Breast epithelium (tissue), 4 donors: Measurements from ENCODE around the gene SLC35B3. TPM values are rescaled to one million over a fixed set of nuclear protein-coding genes. Genes with fewer than 3 reads are reported as not detected.

ENCODE experiments used
- DNase-seq, 2 donors: peaks; one replicate each; pipeline ENCODE4 v3.0.0-alpha.2; 2019; ENCODE audit warnings: low spot score in 2 of 2
- H3K27ac ChIP-seq, 2 donors: fragments of 200-600 bp; sonication (generic) in 1 of 2; one replicate each; pipeline ENCODE4 v1.5.1; 2016 to 2019; ENCODE audit warnings: mild to moderate bottlenecking in 1 of 2
- H3K27me3 ChIP-seq, 2 donors: fragments of 200-600 bp; sonication (generic) in 1 of 2; one replicate each; pipeline versions ENCODE4 v1.5.1 to v1.6.0; 2017 to 2019; ENCODE audit warnings: control low read depth in 1 of 2, mild to moderate bottlenecking in 1 of 2
- H3K36me3 ChIP-seq: fragments of 200-600 bp; one replicate; pipeline ENCODE4 v1.5.1; 2019
- H3K4me1 ChIP-seq, 2 donors: fragments of 200-600 bp; sonication (generic); one replicate each; pipeline ENCODE4 v1.5.1; 2016 to 2019; ENCODE audit warnings: control low read depth in 1 of 2
- H3K4me3 ChIP-seq, 3 donors: fragments of 200-600 bp; sonication (generic); 1 replicate in 2 of 3; 2 replicates in 1 of 3; pipeline ENCODE4 v1.5.1; 2016 to 2019; ENCODE audit warnings: mild to moderate bottlenecking in 3 of 3, moderate library complexity in 2 of 3
- H3K9me3 ChIP-seq, 2 donors: fragments of 200-600 bp; sonication (generic) in 1 of 2; one replicate each; pipeline ENCODE4 v1.5.1; 2016 to 2019; ENCODE audit warnings: control low read depth in 1 of 2
- POLR2A ChIP-seq: fragments of 450-650 bp; IDR thresholded peaks from one replicate; pipeline ENCODE4 v1.6.1; 2016; ENCODE audit warnings: antibody characterized with exemption, mild to moderate bottlenecking, moderate library complexity
- POLR2AphosphoS5 ChIP-seq, 3 donors: sonication (generic); formaldehyde crosslinking; IDR thresholded peaks; one replicate each; pipeline ENCODE4 v1.6.1; 2017; ENCODE audit warnings: antibody characterized with exemption in 3 of 3
- intact Hi-C: fragments of 100-400 bp; cut with DNase I; formaldehyde crosslinking; loops from one replicate; pipeline ENCODE4 v1.15.1; 2023; ENCODE audit warnings: low total_unique reads
- total RNA-seq, 3 donors: library from RNA; depleted of rRNA; stranded (reverse); fragments of >200 nt; gene quantifications; one replicate each; pipeline ENCODE4 v1.1.0, GENCODE V29; 2016
- TF ChIP-seq, protein P1 (sequence below), 3 donors: fragments of 450-650 bp; IDR thresholded peaks; one replicate each; pipeline ENCODE4 v1.5.1; 2016 to 2017; ENCODE audit warnings: antibody characterized with exemption in 3 of 3, mild to moderate bottlenecking in 3 of 3, moderate library complexity in 3 of 3

The SLC35B3 gene
- total RNA-seq, 3 donors from 2014 or later = 16.0 to 19.3 (median 16.1) TPM

DNA sequence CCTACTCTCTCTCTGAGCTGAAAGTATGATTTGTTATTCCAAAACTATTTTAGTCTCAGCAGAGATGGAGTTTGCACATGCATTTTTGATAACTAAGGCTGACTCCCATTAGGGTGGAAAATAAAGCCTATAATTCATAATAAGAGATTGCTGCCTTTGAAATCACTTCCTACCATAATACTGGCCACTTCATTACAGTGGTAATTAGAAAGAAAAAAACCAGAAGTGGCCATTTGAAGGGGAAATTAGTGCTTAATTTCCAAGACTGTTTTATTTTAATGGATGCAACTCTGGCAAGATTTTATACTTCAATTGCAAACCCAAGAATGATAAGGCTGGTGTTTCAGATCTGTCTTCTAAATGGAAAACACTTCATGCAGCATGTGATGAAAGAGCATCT lies 43.4 kb downstream of the SLC35B3 start:
- TF ChIP-seq POLR2AphosphoS5 (IDR thresholded peaks at IDR 0.05) = no peak
- TF ChIP-seq, protein P1, sequence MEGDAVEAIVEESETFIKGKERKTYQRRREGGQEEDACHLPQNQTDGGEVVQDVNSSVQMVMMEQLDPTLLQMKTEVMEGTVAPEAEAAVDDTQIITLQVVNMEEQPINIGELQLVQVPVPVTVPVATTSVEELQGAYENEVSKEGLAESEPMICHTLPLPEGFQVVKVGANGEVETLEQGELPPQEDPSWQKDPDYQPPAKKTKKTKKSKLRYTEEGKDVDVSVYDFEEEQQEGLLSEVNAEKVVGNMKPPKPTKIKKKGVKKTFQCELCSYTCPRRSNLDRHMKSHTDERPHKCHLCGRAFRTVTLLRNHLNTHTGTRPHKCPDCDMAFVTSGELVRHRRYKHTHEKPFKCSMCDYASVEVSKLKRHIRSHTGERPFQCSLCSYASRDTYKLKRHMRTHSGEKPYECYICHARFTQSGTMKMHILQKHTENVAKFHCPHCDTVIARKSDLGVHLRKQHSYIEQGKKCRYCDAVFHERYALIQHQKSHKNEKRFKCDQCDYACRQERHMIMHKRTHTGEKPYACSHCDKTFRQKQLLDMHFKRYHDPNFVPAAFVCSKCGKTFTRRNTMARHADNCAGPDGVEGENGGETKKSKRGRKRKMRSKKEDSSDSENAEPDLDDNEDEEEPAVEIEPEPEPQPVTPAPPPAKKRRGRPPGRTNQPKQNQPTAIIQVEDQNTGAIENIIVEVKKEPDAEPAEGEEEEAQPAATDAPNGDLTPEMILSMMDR (IDR thresholded peaks at IDR 0.05) = no peak
- TF ChIP-seq POLR2A = no peak
- Histone ChIP-seq H3K27me3 (no peaks in the 10 kb centered on the region), H3K9me3 (no peaks in the 10 kb centered on the region), H3K27ac (no peak overlapping the region), H3K4me3 (no peak overlapping the region), H3K4me1 (no peaks in the 10 kb centered on the region), H3K36me3 (no peaks in the 10 kb centered on the region)
- DNase-seq = no peak
- intact Hi-C loops = no loop called here

GRCh38 chr6:8389036-8389818 lies 46.1 kb downstream of the SLC35B3 start:
- TF ChIP-seq POLR2AphosphoS5 (IDR thresholded peaks at IDR 0.05) (no peak), POLR2A (no peak)
- TF ChIP-seq, protein P1 (IDR thresholded peaks at IDR 0.05) = no peak
- Histone ChIP-seq H3K36me3 (no peaks in the 10 kb centered on the region), H3K4me1 (no peaks in the 10 kb centered on the region), H3K9me3 (no peaks in the 10 kb centered on the region), H3K27me3 (no peaks in the 10 kb centered on the region), H3K4me3 (no peak overlapping the region), H3K27ac (no peak overlapping the region)
- intact Hi-C loops = no loop called here
- DNase-seq = no peak

- Histone ChIP-seq H3K4me1 (no peaks in the 10 kb centered on the region), H3K4me3 (no peak overlapping the region), H3K36me3 (no peaks in the 10 kb centered on the region), H3K27me3 (no peaks in the 10 kb centered on the region), H3K9me3 (no peaks in the 10 kb centered on the region), H3K27ac (no peak overlapping the region)
- TF ChIP-seq POLR2A (no peak), POLR2AphosphoS5 (IDR thresholded peaks at IDR 0.05) (no peak)
- TF ChIP-seq, protein P1 (IDR thresholded peaks at IDR 0.05) = no peak
- DNase-seq = no peak
- intact Hi-C loops = no loop called here
Measured at GRCh38 chr6:8387942-8388437, 47.4 kb downstream of the SLC35B3 start.

DNA sequence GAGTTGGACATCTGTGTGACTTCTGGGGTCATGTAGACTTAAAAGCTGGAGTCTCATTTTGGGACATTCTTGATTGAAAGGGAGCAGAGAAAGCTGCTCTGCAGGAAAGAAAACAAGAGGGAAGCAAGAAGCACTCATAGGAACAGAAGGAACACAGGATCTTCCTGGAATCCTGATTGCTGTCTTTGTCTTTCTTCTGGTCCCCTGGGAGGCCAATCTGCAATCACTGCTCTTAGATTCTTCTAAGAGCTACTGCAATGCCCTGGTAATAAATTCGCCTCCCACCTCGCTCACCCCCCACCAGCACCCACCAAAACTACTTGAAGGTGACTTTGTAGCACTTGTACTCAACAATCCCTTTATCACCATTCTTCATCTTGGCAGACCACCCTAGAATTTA lies 51.8 kb downstream of the SLC35B3 start:
- Histone ChIP-seq H3K27ac (no peak overlapping the region), H3K36me3 (no peaks in the 10 kb centered on the region), H3K27me3 (no peaks in the 10 kb centered on the region), H3K4me3 (no peak overlapping the region), H3K4me1 (no peaks in the 10 kb centered on the region), H3K9me3 (no peaks in the 10 kb centered on the region)
- TF ChIP-seq, protein P1 (IDR thresholded peaks at IDR 0.05) = no peak
- TF ChIP-seq POLR2AphosphoS5 (IDR thresholded peaks at IDR 0.05) (no peak), POLR2A (no peak)
- intact Hi-C loops = no loop called here
- DNase-seq = no peak

GRCh38 chr6:8382434-8382833 lies 52.9 kb downstream of the SLC35B3 start:
- TF ChIP-seq, protein P1 (IDR thresholded peaks at IDR 0.05) = no peak
- TF ChIP-seq POLR2A = no peak
- no peak for TF ChIP-seq POLR2AphosphoS5 (IDR thresholded peaks at IDR 0.05)
- no peaks in the 10 kb centered on the region for H3K9me3 ChIP-seq
- H3K27ac ChIP-seq = no peak overlapping the region
- H3K36me3 ChIP-seq = no peaks in the 10 kb centered on the region
- DNase-seq = no peak
- H3K4me3 ChIP-seq = no peak overlapping the region
- intact Hi-C loops = no loop called here
- H3K4me1 ChIP-seq = no peaks in the 10 kb centered on the region
- H3K27me3 ChIP-seq = no peaks in the 10 kb centered on the region
